Measurements from ENCODE around the gene ANXA4. TPM values are rescaled to one million over a fixed set of nuclear protein-coding genes. Genes with fewer than 3 reads are reported as not detected.

ANXA4 gene
- total RNA-seq, 4 donors from 2014 or later = 72.0 to 101 (median 82.5) TPM

GRCh38 chr2:69843993-69844392 is 102.1 kb downstream of the ANXA4 start:
- intact Hi-C loops (cut with DNase I) = no loop called here
- H3K27me3 ChIP-seq = no peaks in the 10 kb centered on the region
- DNase-seq = no peak
- no peak overlapping the region for H3K4me3 ChIP-seq (replicated peaks in 1 of 3)
- TF ChIP-seq CTCF (IDR thresholded peaks at IDR 0.05) (no peak), POLR2A (IDR thresholded peaks at IDR 0.05) (no peak)
- H3K9me3 ChIP-seq = no peaks in the 10 kb centered on the region
- H3K4me1 ChIP-seq = no peaks in the 10 kb centered on the region
- peaks cover 12 to 13% of the 10 kb centered on the region in 2 donors for H3K36me3 ChIP-seq
- no peak overlapping the region for H3K27ac ChIP-seq

GRCh38 chr2:69844560-69844959 is 102.6 kb downstream of the ANXA4 start:
- no peaks in the 10 kb centered on the region for H3K27me3 ChIP-seq
- no peak overlapping the region for H3K27ac ChIP-seq
- intact Hi-C loops (cut with DNase I) = no loop called here
- H3K4me3 ChIP-seq (replicated peaks in 1 of 3) = no peak overlapping the region
- DNase-seq = no peak
- TF ChIP-seq CTCF (IDR thresholded peaks at IDR 0.05) (no peak), POLR2A (IDR thresholded peaks at IDR 0.05) (no peak)
- no peaks in the 10 kb centered on the region for H3K4me1 ChIP-seq
- no peaks in the 10 kb centered on the region for H3K9me3 ChIP-seq
- WGBS, 2 donors = 95 to 97% methylated on average over 3 of the region's 3 CpGs
- peaks cover 12 to 13% of the 10 kb centered on the region in 2 donors for H3K36me3 ChIP-seq

- DNase-seq = no peak
- no peak overlapping the region for H3K27ac ChIP-seq
- 93% methylated on average over 9 of the region's 9 CpGs for WGBS, 2 donors
- H3K4me3 ChIP-seq (replicated peaks in 1 of 3) = no peak overlapping the region
- no peaks in the 10 kb centered on the region for H3K27me3 ChIP-seq
- H3K36me3 ChIP-seq = peaks cover 13 to 16% of the 10 kb centered on the region in 2 donors
- intact Hi-C loops (cut with DNase I) = no loop called here
- H3K9me3 ChIP-seq = no peaks in the 10 kb centered on the region
- no peaks in the 10 kb centered on the region for H3K4me1 ChIP-seq
- TF ChIP-seq CTCF (IDR thresholded peaks at IDR 0.05) = no peak
- TF ChIP-seq POLR2A (IDR thresholded peaks at IDR 0.05) = no peak
These were observed 104.5 kb downstream of the ANXA4 start for GRCh38 chr2:69846182-69847067.

- intact Hi-C loops (cut with DNase I) = no loop called here
- no peak for DNase-seq
These were observed 105.3 kb downstream of the ANXA4 start for GRCh38 chr2:69847068-69847828.

More at GRCh38 chr2:69847068-69847828, 105.3 kb downstream of the ANXA4 start:
- WGBS, 2 donors = 96 to 97% methylated on average over 5 of the region's 5 CpGs
- Histone ChIP-seq H3K27me3 (no peaks in the 10 kb centered on the region), H3K27ac (no peak overlapping the region), H3K4me1 (no peaks in the 10 kb centered on the region), H3K36me3 (peaks cover 13 to 16% of the 10 kb centered on the region in 2 donors), H3K4me3 (replicated peaks in 1 of 3) (no peak overlapping the region), H3K9me3 (no peaks in the 10 kb centered on the region)
- no peak for TF ChIP-seq CTCF (IDR thresholded peaks at IDR 0.05)
- TF ChIP-seq POLR2A (IDR thresholded peaks at IDR 0.05) = no peak

Measured in thyroid gland (tissue), 4 donors.